ENCODE results near the gene ATP5F1E. TPM values are rescaled to one million over a fixed set of nuclear protein-coding genes. Genes with fewer than 3 reads are reported as not detected.

ATP5F1E gene
- total and polyA plus RNA-seq, 2 of the 4 experiments (the other 2 are of a cell fraction) = 3.8 to 34.5 TPM

GRCh38 chr20:59006167-59006863 is 25.8 kb downstream of the ATP5F1E start:
- H3K9me3 ChIP-seq (ENCODE audit: control insufficient read depth, insufficient read depth, low read length) = no peaks in the 10 kb centered on the region
- H4K8ac ChIP-seq (ENCODE audit: low read depth in 2 of 2, low read length in 2 of 2) = peak overlapping the region; percentile 86 to 99
- WGBS, 2 experiments (ENCODE audit: extremely low coverage in 2 of 2, insufficient read length in 1 of 2) = 83% methylated on average over 8 of the region's 29 CpGs; no CpG with 5 or more reads in 1 of the 2 experiments
- H2BK120ac ChIP-seq (ENCODE audit: low read depth, low read length) = peak overlapping the region; percentile 46
- peaks cover 15% of the 10 kb centered on the region; the same call in 1 of the 2 replicates for H3K9me1 ChIP-seq (ENCODE audit: insufficient read depth, low read length)
- peak overlapping the region; percentile 86 for H2AK5ac ChIP-seq (ENCODE audit: low read depth, low read length)
- H2BK15ac ChIP-seq (ENCODE audit: low read depth, low read length) = no peak overlapping the region
- peak overlapping the region; percentile 83 for H4K5ac ChIP-seq (ENCODE audit: low read depth, low read length)
- CTCF ChIA-PET = no interaction called here
- peak overlapping the region; percentile 76 for H3K14ac ChIP-seq (replicated peaks; ENCODE audit: low read depth, low read length)
- peak overlapping the region; percentile 81 for H3K4ac ChIP-seq (ENCODE audit: low read depth, low read length)
- peak overlapping the region; percentile 85 for H2AK9ac ChIP-seq (replicated peaks; ENCODE audit: low read depth, low read length, poor library complexity)
- H3K18ac ChIP-seq (ENCODE audit: low read depth, low read length) = no peak overlapping the region; the same call in 1 of the 2 replicates
- H3K79me1 ChIP-seq (ENCODE audit: low read depth in 1 of 2, low read length in 2 of 2) = peaks cover 10 to 35% of the 10 kb centered on the region in 2 experiments; a peak in 3 of 4 replicates
- no peaks in the 10 kb centered on the region for H3K27me3 ChIP-seq (ENCODE audit: control insufficient read depth, insufficient read depth, low read length)
- H3K9ac ChIP-seq (ENCODE audit: low read depth, low read length) = peak overlapping the region; percentile 92
- BruUV-seq (replicated peaks) = no TSS peak
- H4K20me1 ChIP-seq (ENCODE audit: insufficient read depth, low read length) = no peaks in the 10 kb centered on the region; the same call in 1 of the 2 replicates
- dilution Hi-C loops (cut with HindIII; ENCODE audit: low sequenced_read_pairs, unreplicated experiment) (no loop called here), intact Hi-C loops (cut with micrococcal nuclease) (no loop called here), in situ Hi-C loops (cut with MboI; ENCODE audit: low sequenced_read_pairs) (no loop called here)
- H4K91ac ChIP-seq (ENCODE audit: insufficient read depth, low read depth, low read length) = peak overlapping the region; percentile 23
- H2AFZ ChIP-seq (replicated peaks; ENCODE audit: low read length, poor library complexity) = peak overlapping the region; percentile 94
- TF ChIP-seq RAD21 (IDR thresholded peaks at IDR 0.05; ENCODE audit: low read length) (no peak), SMC3 (IDR thresholded peaks at IDR 0.05; ENCODE audit: low read depth, low read length) (no peak), RFX5 (IDR thresholded peaks at IDR 0.05; ENCODE audit: low read depth, low read length) (no peak)
- H3K27ac ChIP-seq (ENCODE audit: insufficient read depth, low read length) = peak overlapping the region; percentile 33; the same call in 1 of the 2 replicates
- DNase-seq (no peak), ATAC-seq (ENCODE audit: low read depth) (peak; percentile 8; the same call in 1 of the 2 replicates)
- H3K4me3 ChIP-seq (ENCODE audit: insufficient read depth, low read depth, low read length) = peak overlapping the region; percentile 66
- no peak overlapping the region for H3K56ac ChIP-seq (ENCODE audit: extremely low read depth, insufficient read depth, low read length)
- H3K23ac ChIP-seq (ENCODE audit: low read depth, low read length) = peak overlapping the region; percentile 88
- POLR2A ChIA-PET (ENCODE audit: unreplicated experiment) = no interaction called here
- H2BK5ac ChIP-seq (ENCODE audit: low read depth, low read length, poor library complexity, severe bottlenecking) = peak overlapping the region; percentile 1
- H3K4me2 ChIP-seq (ENCODE audit: low read depth, low read length) = peak overlapping the region; percentile 89
- H3K36me3 ChIP-seq (ENCODE audit: control insufficient read depth, insufficient read depth, low read length) = peaks cover 5% of the 10 kb centered on the region
- no peak overlapping the region; the same call in 1 of the 2 replicates for H2BK20ac ChIP-seq (ENCODE audit: low read depth, low read length)
- H3K4me1 ChIP-seq (ENCODE audit: control insufficient read depth, insufficient read depth, low read length) = peaks cover 18% of the 10 kb centered on the region
